GM12892 (cell line): ENCODE data around the gene SUSD4.

Experiments
- DNase-seq: peaks from one replicate; pipeline ENCODE4 v3.0.0; 2011; ENCODE audit not compliant: insufficient read length
- FAIRE-seq: peaks from 2 replicates; lab custom pipeline; 2011; peaks lifted over from hg19 to GRCh38; lab: Jason Lieb, UNC
- POLR2A ChIP-seq: IDR thresholded peaks from 2 replicates; pipeline ENCODE4 v1.6.1; 2011; ENCODE audit warnings: low read depth, low read length, control low read depth
- POLR2AphosphoS5 ChIP-seq: IDR thresholded peaks from 2 replicates; pipeline ENCODE4 v1.6.1; 2011; ENCODE audit warnings: low read depth, low read length, control low read depth
- TAF1 ChIP-seq: IDR thresholded peaks from 2 replicates; pipeline ENCODE4 v1.6.1; 2011; ENCODE audit warnings: low read depth, mild to moderate bottlenecking, control low read depth, low read length, borderline replicate concordance

SUSD4 gene

GRCh38 chr1:223276029-223276428 is 87.9 kb downstream of the SUSD4 start:
- FAIRE-seq (no peak), DNase-seq (no peak)
- TF ChIP-seq TAF1 (no peak), POLR2AphosphoS5 (no peak), POLR2A (no peak)

GRCh38 chr1:223273511-223273910 is 90.5 kb downstream of the SUSD4 start:
- DNase-seq (no peak), FAIRE-seq (no peak)
- TF ChIP-seq POLR2A (no peak), POLR2AphosphoS5 (no peak), TAF1 (no peak)

- DNase-seq: no peak
- TF ChIP-seq POLR2A (no peak), POLR2AphosphoS5 (no peak), TAF1 (no peak)
- no peak for FAIRE-seq
Observed at GRCh38 chr1:223271085-223271781, 92.7 kb downstream of the SUSD4 start.

GRCh38 chr1:223270155-223270554 is 93.8 kb downstream of the SUSD4 start:
- TF ChIP-seq POLR2AphosphoS5 (no peak), TAF1 (no peak), POLR2A (no peak)
- DNase-seq: no peak
- FAIRE-seq: no peak

GRCh38 chr1:223269006-223269405 is 95.0 kb downstream of the SUSD4 start:
- no peak for FAIRE-seq
- TF ChIP-seq TAF1 (no peak), POLR2AphosphoS5 (no peak), POLR2A (no peak)
- no peak for DNase-seq

- TF ChIP-seq TAF1 (no peak), POLR2A (no peak), POLR2AphosphoS5 (no peak)
- no peak for FAIRE-seq
- DNase-seq: no peak
Observed at GRCh38 chr1:223266632-223267172, 97.3 kb downstream of the SUSD4 start.

GRCh38 chr1:223264983-223265908 is 98.7 kb downstream of the SUSD4 start:
- no peak for DNase-seq
- no peak for FAIRE-seq
- TF ChIP-seq POLR2AphosphoS5 (no peak), POLR2A (no peak)

GRCh38 chr1:223264529-223264928 is 99.4 kb downstream of the SUSD4 start:
- TF ChIP-seq TAF1: no peak
- TF ChIP-seq POLR2A: no peak
- no peak for TF ChIP-seq POLR2AphosphoS5
- FAIRE-seq: no peak

GRCh38 chr1:223261914-223262313 is 102.1 kb downstream of the SUSD4 start:
- FAIRE-seq (no peak), DNase-seq (no peak)
- TF ChIP-seq POLR2A (no peak), TAF1 (no peak), POLR2AphosphoS5 (no peak)

More at GRCh38 chr1:223264529-223264928, 99.4 kb downstream of the SUSD4 start:
- no peak for DNase-seq

GRCh38 chr1:223260712-223261111 is 103.3 kb downstream of the SUSD4 start:
- no peak for DNase-seq
- no peak for FAIRE-seq
- TF ChIP-seq TAF1: no peak

GRCh38 chr1:223259462-223259861 is 104.5 kb downstream of the SUSD4 start:
- TF ChIP-seq TAF1: no peak
- TF ChIP-seq POLR2A: no peak
- TF ChIP-seq POLR2AphosphoS5: no peak
- FAIRE-seq (no peak), DNase-seq (no peak)
